GM12891 (cell line): ENCODE data around the gene RUNX2.

Experiments used
- DNase-seq: peaks from one replicate; pipeline ENCODE4 v3.0.0; 2011; ENCODE audit warnings: low spot score; ENCODE audit not compliant: insufficient read length
- FAIRE-seq: peaks from 2 replicates; lab custom pipeline; 2011; peaks lifted over from hg19 to GRCh38; lab: Jason Lieb, UNC
- PAX5 ChIP-seq: IDR thresholded peaks from 2 replicates; pipeline ENCODE4 v1.6.1; 2011; ENCODE audit warnings: low read length, moderate library complexity, mild to moderate bottlenecking; ENCODE audit not compliant: insufficient read depth, severe bottlenecking
- POLR2A ChIP-seq: IDR thresholded peaks from 2 replicates; pipeline ENCODE4 v1.6.1; 2011; ENCODE audit warnings: low read depth, low read length, control low read depth
- POLR2AphosphoS5 ChIP-seq: IDR thresholded peaks from 2 replicates; pipeline ENCODE4 v1.6.1; 2011; ENCODE audit warnings: low read depth, low read length, control low read depth
- POU2F2 ChIP-seq: IDR thresholded peaks from 2 replicates; pipeline ENCODE4 v1.6.1; 2011; ENCODE audit warnings: low read depth, mild to moderate bottlenecking, control low read depth, low read length, moderate library complexity
- SPI1 ChIP-seq: IDR thresholded peaks from 2 replicates; pipeline ENCODE4 v1.6.1; 2011; ENCODE audit warnings: low read depth, low read length, control low read depth
- TAF1 ChIP-seq: IDR thresholded peaks from 2 replicates; pipeline ENCODE4 v1.6.1; 2011; ENCODE audit warnings: low read depth, low read length, control low read depth

Gene RUNX2

GRCh38 chr6:45706319-45706718 is 378.2 kb downstream of the RUNX2 start:
- FAIRE-seq, result no peak

GRCh38 chr6:45707176-45707575 is 379.0 kb downstream of the RUNX2 start:
- no peak for DNase-seq
- no peak for FAIRE-seq
- TF ChIP-seq POLR2A (no peak), PAX5 (no peak), POLR2AphosphoS5 (no peak), TAF1 (no peak), POU2F2 (no peak), SPI1 (no peak)

More at GRCh38 chr6:45706319-45706718, 378.2 kb downstream of the RUNX2 start:
- no peak for DNase-seq
- no peak for TF ChIP-seq PAX5
- no peak for TF ChIP-seq POLR2AphosphoS5
- no peak for TF ChIP-seq POU2F2
- TF ChIP-seq TAF1, result no peak

- DNase-seq, result no peak
- no peak for TF ChIP-seq POU2F2
- TF ChIP-seq SPI1, result no peak
- TF ChIP-seq POLR2AphosphoS5, result no peak
- no peak for TF ChIP-seq PAX5
- TF ChIP-seq TAF1, result no peak
- TF ChIP-seq POLR2A, result no peak
- FAIRE-seq, result no peak
Measured at GRCh38 chr6:45709781-45710220, 381.7 kb downstream of the RUNX2 start.

- FAIRE-seq (no peak), DNase-seq (no peak)
Measured at GRCh38 chr6:45710304-45710821, 382.2 kb downstream of the RUNX2 start.

GRCh38 chr6:45712076-45712475 is 383.9 kb downstream of the RUNX2 start:
- TF ChIP-seq TAF1, result no peak
- TF ChIP-seq PAX5, result no peak
- TF ChIP-seq POU2F2, result no peak
- no peak for TF ChIP-seq POLR2AphosphoS5

More at GRCh38 chr6:45710304-45710821, 382.2 kb downstream of the RUNX2 start:
- peak; percentile 88 for TF ChIP-seq POU2F2
- no peak for TF ChIP-seq POLR2A
- peak; percentile 42 for TF ChIP-seq PAX5

GRCh38 chr6:45712786-45713185 is 384.7 kb downstream of the RUNX2 start:
- FAIRE-seq (no peak), DNase-seq (no peak)
- TF ChIP-seq POU2F2, result no peak
- TF ChIP-seq TAF1, result no peak
- TF ChIP-seq POLR2A, result no peak
- no peak for TF ChIP-seq PAX5
- TF ChIP-seq SPI1, result no peak
- TF ChIP-seq POLR2AphosphoS5, result no peak

More at GRCh38 chr6:45712076-45712475, 383.9 kb downstream of the RUNX2 start:
- FAIRE-seq, result no peak
- no peak for DNase-seq
